ENCODE measurements around the gene PPOX.

DNA sequence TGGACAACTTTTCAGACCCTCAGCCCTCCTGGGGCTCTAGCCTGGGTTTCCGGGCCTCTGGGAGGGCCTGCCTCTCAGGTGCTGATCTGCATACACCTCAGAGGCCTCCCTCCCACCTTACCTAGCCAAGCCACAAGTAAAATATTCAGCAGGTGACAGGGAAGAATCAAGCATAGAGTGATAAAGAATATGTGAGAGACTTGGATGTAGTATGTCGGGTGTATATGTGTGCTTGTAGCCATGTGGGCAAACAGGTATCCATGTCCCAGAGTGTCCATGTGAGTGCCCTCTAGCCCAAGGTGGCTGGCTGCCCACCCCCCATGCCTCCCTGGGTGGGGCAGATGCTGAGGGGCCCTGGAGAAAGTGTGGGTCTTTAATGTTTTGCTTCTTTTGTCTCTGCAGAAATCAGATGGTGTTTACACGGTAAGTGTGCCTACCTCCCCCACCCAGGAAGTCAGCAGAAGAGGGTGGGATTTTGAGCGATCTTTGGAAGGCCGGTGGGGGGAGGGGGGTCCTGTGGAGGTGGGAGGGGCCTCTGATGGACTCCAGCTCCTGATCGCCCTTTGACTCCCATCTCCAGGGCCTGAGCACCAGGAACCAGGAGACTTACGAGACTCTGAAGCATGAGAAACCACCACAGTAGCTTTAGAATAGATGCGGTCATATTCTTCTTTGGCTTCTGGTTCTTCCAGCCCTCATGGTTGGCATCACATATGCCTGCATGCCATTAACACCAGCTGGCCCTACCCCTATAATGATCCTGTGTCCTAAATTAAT, 52.3 kb downstream of the PPOX start:
- TF ChIP-seq, protein P1, sequence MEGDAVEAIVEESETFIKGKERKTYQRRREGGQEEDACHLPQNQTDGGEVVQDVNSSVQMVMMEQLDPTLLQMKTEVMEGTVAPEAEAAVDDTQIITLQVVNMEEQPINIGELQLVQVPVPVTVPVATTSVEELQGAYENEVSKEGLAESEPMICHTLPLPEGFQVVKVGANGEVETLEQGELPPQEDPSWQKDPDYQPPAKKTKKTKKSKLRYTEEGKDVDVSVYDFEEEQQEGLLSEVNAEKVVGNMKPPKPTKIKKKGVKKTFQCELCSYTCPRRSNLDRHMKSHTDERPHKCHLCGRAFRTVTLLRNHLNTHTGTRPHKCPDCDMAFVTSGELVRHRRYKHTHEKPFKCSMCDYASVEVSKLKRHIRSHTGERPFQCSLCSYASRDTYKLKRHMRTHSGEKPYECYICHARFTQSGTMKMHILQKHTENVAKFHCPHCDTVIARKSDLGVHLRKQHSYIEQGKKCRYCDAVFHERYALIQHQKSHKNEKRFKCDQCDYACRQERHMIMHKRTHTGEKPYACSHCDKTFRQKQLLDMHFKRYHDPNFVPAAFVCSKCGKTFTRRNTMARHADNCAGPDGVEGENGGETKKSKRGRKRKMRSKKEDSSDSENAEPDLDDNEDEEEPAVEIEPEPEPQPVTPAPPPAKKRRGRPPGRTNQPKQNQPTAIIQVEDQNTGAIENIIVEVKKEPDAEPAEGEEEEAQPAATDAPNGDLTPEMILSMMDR (IDR thresholded peaks at IDR 0.05; ENCODE audit: low read length), result no peak
- TF ChIP-seq EZH2 (IDR thresholded peaks at IDR 0.05; ENCODE audit: borderline replicate concordance, low read length), result no peak

All from OCI-LY1 (cell line).